Activated T-helper 9 cell treated with anti-CD3 and anti-CD28 coated beads, Interleukin-2, amount 50 U/mL, for 16 hours (primary cell): ENCODE measurements around the gene GTF2IRD1.
A peak's percentile ranks its signal among the peaks of the same experiment; 100 is the strongest.
"Not testable (repeated sequence)": the region's sequence is repeated elsewhere in the genome, so short reads cannot be mapped to it uniquely, and the experiment has no call there.

ENCODE experiments used
- DNase-seq: peaks from one replicate; pipeline ENCODE4 v3.0.0-alpha.2; 2020; ENCODE audit warnings: low read depth

GTF2IRD1 gene, protein sequence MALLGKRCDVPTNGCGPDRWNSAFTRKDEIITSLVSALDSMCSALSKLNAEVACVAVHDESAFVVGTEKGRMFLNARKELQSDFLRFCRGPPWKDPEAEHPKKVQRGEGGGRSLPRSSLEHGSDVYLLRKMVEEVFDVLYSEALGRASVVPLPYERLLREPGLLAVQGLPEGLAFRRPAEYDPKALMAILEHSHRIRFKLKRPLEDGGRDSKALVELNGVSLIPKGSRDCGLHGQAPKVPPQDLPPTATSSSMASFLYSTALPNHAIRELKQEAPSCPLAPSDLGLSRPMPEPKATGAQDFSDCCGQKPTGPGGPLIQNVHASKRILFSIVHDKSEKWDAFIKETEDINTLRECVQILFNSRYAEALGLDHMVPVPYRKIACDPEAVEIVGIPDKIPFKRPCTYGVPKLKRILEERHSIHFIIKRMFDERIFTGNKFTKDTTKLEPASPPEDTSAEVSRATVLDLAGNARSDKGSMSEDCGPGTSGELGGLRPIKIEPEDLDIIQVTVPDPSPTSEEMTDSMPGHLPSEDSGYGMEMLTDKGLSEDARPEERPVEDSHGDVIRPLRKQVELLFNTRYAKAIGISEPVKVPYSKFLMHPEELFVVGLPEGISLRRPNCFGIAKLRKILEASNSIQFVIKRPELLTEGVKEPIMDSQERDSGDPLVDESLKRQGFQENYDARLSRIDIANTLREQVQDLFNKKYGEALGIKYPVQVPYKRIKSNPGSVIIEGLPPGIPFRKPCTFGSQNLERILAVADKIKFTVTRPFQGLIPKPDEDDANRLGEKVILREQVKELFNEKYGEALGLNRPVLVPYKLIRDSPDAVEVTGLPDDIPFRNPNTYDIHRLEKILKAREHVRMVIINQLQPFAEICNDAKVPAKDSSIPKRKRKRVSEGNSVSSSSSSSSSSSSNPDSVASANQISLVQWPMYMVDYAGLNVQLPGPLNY

DNA sequence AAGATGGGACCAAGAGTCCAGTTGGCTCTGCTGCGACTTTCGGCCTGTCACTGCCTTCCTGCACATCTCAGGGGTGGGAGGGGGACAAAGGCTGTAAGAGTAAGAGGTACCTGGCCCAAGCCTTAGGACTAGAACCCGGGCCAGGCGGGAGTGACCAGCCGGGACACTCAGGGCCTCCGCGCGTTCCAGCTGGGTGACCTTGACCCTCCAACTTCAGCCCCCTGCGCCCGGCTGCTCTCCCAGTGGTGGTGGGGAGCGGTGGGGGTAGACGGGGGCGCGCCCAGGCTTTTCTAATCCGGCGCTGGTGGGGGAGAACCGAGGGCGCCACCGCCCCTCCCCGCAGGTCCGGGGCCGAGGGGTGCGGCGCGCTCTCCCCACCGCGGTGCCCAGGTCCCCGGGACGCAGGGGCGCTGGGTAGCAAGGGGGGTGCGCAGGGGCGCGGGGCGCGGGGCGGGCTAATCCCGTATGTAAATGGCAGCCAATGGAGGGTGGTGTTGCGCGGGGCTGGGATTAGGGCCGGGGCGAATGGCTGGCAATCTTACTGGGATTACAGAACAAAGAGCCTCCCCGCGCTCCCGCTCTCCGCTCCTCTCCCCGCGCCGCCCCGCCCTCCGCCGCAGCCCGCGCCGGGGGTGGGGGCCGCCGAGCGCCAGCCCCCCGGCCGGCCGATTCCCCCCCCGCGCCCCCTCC, at the start of gene GTF2IRD1:
Gene GTF2IRD1 (plus strand): TSS at position 585 of the 690 bp plus-strand sequence. CDS start 54,175 bp downstream, outside the sequence.
- DNase-seq: peak; percentile 33

DNA sequence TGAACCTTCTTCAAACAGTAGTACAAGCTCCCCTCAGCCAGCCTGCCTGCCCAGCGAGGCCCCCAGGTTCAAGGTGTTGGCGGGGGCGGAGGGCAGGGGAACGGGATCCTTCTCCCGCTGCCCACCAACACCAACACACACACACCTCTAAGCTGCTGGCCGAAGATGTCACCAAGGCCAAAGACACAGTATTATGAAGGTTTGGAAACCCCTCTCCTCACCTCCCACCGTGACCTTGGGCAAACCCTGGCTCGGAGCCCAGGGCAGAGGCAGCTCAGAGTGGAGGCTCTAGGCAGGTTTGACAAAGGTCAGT, 49.4 kb upstream of the GTF2IRD1 start:
- DNase-seq: no peak

DNA sequence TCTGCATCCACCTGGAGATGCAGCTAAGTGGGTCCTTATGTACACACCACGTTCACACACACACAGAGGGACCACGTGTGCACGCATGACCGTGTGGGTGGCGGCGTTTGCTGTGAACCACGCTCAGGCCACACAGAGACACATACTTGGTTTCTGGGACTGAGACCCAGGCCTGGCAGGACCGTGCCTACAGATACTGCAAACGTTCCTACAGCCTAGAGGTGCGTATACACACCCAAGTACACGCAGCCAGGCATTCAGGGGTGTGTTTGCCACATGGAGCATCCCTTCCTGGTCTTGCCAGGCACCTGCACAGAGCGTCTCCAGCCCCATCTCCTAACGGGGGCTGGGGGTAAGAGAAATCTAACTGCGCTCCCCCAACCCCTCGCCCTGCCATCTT, 49.0 kb upstream of the GTF2IRD1 start:
- DNase-seq: no peak

DNA sequence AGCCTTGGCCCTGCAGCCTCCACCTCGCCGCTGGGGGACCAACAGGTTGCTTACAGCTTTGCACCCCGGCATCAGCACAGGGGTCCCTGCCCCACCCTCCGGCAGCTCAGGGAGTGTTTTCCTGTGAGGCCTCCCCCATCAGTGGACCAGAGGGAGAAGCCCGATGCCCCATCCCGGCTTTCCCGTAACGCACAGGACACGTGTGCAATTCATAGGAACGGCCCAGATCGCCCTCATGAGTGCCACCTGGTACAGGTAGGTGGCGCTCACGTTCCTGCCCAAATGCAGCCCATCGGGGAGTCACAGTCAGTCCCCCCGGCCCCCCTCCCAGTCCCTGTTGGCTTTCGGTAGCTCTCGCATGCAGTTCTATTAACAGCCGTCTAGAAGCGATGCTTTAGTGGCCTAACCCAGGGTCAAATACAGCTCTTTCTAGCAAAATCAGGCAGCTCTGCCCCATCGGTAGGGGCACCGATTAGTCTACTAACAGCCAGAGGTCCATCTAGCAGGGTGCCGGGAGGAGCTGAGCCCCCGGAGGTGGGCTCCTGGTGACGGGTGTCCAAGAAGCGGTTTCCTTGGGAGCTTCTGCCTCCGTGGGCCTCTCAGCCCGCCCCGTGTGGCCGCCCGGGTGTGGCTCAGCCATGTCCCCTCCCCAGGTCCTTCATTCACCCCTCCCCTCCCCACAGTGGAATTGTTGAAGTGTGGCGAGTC, 48.4 kb upstream of the GTF2IRD1 start:
- DNase-seq: no peak

DNA sequence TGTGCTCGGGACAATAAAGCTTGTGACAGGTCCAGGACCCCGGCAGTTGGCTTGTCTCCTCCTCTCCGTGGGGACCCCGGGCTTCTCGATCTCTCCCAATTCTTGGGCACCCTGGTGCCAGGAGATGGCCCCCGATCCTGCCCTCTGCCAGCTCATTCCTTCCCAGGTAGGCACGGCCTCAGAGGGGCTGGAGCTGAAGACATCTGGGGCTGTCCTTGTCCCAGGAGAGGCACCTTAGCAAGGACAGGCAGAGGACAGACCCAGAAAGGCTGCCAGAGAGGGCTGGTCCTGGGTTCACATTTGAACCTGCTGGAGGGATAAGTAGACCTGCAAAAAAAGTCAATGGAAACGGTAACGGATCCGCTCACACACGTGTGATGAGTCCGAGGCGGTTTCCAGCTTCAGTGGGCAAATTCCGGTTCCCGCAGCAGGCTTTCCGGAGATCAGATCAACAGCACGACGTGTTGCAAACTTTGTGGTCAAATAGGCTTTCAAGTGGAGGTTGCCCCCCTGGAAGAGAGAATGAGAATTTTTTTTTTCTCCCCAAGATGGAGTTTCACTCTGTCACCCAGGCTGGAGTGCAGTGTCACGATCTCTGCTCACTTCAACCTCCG, 47.7 kb upstream of the GTF2IRD1 start:
- DNase-seq: no peak

DNA sequence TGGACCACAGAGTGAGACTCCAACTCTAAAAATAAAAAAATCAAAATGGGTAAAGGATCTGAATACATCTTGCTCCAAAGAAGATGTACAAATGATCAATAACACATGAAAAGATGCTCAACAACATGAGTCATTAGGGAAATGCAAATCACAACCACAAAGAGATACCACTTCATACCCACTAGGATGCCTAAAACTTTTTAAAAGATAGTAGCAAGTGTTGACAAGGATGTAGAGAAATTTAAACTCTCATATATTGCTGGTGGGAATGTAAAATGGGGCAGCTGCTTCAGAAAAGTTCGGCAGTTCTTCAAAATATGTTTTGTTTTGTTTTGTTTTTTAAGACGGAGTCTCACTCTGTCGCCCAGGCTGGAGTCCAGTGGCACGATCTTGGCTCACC, 45.7 kb upstream of the GTF2IRD1 start:
- DNase-seq: no peak

DNA sequence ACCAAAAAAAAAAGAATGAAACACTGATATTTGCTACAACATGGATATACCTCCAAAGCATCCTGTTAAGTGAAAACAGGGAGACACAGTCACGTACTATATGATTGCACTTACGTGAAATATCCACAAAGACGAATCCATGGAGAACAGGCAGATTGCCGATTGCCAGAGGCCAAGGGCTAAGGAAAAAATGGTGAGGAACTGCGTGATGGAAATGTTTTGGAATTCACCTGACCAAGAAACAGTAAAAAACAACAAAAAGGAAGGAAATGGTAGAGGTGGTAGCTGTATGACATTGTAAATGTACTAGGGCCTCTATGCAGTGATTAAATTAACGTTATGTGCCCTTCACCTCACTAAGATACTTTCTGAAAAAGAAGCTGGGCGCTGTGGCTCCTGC, 44.1 kb upstream of the GTF2IRD1 start:
- DNase-seq: no peak

DNA sequence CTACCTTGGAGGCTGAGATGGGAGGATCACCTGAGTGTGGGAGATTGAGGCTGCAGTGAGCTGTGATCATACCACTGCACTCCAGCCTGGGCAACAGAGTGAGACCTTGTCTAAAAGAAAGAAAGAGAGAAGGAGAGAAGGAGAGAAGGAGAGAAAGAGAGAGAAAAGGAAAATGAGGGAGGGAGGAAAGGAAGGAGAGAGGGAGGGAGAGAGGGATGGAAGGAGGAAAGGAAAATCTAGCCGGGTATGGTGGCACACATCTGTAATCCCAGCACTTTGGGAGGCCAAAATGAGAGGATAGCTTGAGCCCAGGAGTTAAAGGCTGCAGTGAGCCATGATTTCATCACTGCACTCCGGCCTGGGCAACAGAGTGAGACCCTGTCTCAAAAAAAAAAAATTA, 42.9 kb upstream of the GTF2IRD1 start:
- no peak for DNase-seq

DNA sequence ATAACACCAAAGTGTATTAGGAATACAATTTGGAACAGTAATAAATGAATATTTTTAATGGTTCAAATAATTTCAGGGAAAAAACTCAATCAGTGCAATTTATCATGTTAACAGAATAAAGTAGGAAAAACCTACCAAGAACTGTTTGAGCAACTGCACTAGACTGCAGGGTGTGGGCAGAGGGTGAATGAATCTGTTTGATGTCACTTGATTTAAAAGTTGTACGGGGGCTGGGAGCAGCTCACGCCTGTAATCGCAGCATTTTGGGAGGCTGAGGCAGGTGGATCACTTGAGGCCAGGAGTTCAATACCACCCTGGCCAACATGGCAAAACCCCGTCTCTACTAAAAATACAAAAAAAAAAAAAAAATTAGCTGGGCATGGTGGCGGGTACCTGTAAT, 42.1 kb upstream of the GTF2IRD1 start:
- not testable (repeated sequence) for DNase-seq

DNA sequence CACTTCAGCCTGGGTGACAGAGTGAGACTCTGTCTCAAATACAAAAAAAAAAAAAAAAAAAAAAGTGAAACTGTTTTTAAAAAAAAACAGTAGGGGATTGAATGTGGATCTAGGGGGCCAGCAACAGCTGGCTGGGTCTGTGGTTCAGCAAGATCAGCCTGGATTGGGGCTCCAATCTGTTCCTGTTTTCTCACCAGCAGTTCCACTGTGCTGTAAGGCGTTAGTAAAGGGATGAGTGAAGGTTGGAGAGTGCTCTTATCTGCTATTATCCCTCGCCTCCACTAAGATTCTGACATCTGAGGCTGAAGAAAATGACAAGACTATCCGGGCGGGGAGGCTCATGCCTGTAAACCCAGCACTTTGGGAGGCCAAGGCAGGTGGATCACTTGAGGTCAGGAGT, 41.6 kb upstream of the GTF2IRD1 start:
- DNase-seq: no peak

DNA sequence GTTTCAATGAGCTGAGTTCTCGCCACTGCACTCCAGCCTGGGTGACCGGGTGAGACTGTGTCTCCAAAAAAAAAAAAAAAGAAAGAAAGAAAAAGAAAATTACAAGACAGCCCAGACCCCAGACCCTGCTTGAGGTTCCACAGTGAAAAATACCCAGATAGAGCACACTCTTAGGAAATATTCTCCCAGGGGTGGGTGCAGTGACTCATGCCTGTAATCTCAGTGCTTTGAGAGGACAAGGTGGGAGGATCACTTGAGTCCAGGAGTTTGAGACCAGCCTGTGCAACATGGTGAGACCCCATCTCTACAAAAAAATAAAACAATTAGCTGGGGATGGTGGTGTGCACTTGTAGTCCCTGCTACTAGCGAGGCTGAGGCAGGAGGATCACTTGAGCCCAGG, 41.1 kb upstream of the GTF2IRD1 start:
- DNase-seq: no peak

DNA sequence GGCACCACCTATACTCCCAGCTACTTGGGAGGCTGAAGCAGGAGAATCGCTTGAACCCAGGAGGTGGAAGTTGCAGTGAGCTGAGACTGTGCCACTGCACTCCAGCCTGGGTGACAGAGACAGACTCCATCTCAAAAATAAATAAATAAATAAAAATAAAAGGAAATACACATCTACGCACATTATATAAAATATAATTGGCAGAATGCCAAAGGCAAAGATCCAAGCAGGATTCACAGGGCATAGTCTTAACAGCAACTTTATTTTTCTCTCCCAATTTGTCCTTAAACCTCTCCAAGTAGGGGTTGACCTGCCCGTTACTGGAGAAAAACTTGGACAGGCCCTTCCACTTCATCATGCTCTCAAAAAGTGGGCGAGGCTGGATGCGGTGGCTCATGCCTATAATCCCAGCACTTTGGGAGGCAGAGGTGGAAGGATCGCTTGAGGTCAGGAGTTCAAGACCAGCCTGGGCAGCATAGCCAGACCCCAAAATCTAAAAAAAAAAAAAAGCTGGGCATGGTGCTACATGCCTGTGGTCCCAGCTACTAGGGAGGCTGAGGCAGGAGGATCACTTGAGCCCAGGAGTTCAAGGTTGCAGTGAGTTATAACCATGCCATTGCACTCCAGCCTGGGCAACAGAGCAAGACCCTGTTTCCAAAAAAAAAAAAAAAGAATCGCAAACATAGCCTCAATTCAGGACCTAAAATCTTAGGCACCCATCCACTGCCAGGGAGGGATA, 38.9 kb upstream of the GTF2IRD1 start:
- not testable (repeated sequence) for DNase-seq

DNA sequence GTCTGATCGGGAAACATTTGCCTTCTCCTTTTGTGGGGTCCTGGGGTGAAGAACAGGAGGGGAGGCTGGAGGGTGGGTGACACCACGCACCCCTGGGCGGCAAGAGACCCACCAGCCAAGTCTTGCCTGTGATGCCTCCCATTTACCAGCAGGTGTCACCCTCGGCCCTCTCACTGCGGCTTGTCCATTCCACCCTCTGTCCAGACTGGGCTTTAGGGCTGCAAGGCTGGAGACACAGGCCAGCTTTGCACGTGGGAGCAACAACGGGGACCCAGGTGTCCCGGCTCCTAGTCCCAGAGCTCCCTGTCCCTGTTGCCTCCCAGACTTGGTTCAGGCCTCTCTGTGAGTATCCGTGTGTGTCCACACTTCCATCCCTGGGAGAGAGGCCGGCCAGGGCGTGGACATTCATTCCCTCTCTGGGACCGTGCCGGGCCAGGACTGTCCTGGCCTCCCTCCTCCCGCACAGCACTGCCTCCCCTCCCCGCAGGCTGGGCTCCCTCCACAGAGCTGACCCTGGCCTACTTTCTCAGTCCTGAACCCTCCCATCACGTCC, 36.2 kb upstream of the GTF2IRD1 start:
- peak; percentile 32 for DNase-seq

DNA sequence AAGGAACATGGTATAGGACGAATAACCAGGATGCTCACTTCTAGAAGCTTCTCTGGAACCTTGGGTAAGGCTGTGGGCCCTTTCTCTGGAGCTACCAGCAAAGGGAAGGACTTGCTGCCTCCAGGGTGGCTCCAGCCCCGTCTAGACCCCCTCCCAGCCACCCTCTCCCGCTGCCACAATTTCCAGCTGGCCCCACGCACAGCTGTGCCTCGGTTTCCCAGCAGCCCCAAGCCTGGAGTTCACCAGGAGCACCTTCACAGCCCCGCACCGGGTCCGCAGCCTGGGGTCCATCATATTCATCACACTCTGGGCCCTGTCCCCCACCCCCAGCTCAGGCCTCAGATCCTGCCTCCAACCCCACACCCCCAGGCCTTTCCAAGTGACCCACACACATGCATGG, 35.6 kb upstream of the GTF2IRD1 start:
- DNase-seq: no peak

DNA sequence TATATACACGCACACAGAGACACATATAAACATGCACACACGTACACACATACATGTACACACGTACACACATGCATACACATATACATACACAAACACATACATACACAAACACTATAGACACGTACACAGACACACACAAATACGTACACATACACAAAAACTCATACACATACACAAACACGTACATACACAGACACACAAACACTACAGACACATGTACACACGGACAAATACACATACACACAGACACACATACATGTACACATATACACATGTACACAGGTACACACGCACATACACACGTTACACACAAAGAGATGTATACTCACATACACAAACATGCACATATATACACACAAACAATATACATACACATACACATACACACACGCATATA, 35.2 kb upstream of the GTF2IRD1 start:
- DNase-seq: no peak

DNA sequence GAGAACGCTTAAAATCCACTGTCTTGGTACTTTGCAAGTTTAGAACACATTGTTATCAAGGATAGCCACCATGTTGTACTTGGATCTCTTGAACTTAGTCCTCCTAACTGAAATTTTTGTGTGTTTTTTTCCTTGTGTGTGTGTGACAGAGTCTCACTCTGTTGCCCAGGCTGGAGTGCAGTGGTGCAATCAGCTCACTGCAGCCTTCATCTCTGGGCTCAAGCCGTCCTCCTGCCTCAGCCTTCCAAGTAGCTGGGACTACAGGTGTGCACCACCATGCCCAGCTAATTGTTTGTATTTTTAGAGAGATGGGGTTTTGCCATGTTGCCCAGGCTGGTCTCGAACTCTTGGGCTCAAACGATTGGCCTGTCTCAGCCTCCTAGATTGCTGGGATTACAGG, 34.5 kb upstream of the GTF2IRD1 start:
- not testable (repeated sequence) for DNase-seq

DNA sequence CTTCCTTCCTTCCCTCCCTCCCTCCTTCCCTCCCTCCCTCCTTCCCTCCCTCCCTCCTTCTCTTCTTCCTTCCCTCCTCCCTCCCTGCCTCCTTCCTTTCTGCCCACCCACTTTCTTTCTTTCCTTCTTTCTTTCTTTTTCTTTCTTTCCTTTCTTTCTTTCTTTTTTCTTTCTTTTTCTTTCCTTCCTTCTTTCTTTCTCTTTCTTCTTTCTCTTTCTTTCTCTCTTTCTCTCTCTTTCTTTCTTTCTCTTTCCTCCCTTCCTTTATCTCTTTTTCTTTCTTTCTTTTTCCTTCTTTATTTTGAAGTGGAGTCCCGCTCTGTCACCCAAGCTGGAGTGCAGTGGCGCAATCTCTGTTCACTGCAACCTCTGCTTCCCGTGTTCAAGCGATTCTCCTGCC, 33.7 kb upstream of the GTF2IRD1 start:
- DNase-seq: no peak

DNA sequence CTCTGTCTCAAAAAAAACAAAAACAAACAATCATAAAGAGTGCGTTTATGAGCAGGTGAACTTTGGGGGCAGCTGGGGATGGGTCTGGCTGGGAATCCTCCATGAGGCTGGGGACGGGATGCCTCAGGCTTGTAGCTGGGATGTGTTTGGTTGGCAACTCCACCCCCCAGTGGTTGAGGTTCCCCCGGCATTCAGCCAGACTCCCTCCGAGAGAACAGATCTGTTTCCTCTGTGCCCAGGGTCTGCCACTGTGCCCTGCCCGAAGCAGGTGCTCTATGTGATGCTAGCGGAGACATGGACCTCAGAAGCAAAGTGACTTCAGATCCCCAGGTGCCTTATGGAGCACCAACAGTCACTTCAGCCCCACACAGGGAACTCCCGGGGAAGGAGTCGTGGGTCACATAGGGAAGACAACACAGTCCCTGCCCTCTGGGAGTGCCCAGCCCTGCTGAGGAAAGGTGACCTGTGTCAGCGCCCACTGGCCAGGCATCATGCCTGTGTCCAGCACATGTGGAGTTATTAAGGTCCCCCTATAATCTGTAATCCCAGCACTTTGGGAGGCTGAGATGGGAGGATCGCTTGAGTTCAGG, 29.3 kb upstream of the GTF2IRD1 start:
- DNase-seq: no peak

DNA sequence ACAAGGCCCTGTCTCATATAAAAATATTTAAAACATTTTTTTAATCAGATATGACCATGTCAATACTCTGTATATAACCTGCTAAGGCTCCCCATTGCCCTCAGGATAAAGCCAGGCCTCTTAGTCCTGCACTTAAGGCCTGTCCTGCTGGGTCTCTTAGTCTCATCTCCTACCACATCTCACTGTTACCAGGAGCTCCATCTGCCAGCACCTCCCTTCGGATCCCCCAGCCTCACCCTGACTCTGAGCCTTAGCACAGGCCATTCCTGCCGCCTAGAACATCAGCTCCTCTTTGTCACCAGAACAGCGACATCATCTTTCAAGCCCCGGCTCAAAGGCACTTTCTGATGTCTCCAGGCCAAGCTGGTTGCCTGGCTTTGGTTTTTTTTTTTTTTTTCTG, 25.7 kb upstream of the GTF2IRD1 start:
- DNase-seq: no peak

DNA sequence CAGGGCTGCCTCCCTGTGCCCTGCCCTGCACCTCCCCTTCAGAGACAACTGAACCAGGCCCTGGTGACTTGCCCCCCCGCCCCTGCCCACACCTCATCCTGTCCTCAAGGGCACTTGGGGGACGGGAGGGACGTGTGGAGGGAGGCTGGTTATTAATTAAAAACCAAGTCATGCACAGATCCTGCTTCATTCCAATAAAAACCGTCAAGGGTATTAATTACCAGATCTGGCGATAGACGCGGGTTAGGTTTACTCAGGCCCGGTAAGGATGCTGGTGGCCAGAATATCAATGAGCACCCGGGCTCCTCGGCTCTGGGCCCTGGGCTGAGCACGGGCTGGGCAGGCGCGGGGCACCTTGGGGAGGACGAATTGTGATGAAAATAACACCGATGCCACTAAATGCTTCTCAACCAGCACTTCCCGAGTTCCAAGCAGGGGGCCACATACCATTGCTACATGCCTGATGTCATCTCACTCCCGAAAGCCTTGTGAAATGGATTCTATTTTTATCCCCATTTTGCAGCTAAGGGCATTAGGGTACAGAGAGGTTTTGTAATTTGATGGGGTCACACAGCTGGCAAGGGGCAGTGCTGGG, 24.5 kb upstream of the GTF2IRD1 start:
- no peak for DNase-seq
